HCT116 (cell line): Measurements from ENCODE around the gene FICD. TPM values are rescaled to one million over a fixed set of nuclear protein-coding genes. Genes with fewer than 3 reads are reported as not detected.

ENCODE experiments used
- ATAC-seq: fragments of 200-7000 bp; cut with Tn5 transposase; 2 replicates; pipeline ENCODE4 v1.9.1; 2020; ENCODE audit warnings: mild to moderate bottlenecking, moderate library complexity
- BruUV-seq: library from RNA; stranded (reverse); fragments of 400-500 nt; replicated peaks from 2 replicates; lab custom pipeline; 2021; lab: Mats Ljungman, UMichigan
- CTCF ChIA-PET: fragments of 300-600 bp; sonication (Branson Sonifier 250); formaldehyde crosslinking; loops from one replicate; lab custom pipeline; 2021; ENCODE audit warnings: antibody characterized with exemption; lab: Charles Lee
- POLR2A ChIA-PET: fragments of 300-600, 350-600 bp; sonication (Branson Sonifier 250); formaldehyde crosslinking; loops from one replicate; lab custom pipeline; 2021; ENCODE audit warnings: antibody characterized with exemption; lab: Charles Lee
- RAD21 ChIA-PET, 2 experiments: fragments of 300-600 bp; sonication (Branson Sonifier 250); formaldehyde crosslinking; loops; one replicate each; lab custom pipeline; 2023; ENCODE audit warnings: low total read pairs in 2 of 2; ENCODE audit not compliant: uncharacterized antibody in 2 of 2, unreplicated experiment in 2 of 2, low non-redundant PET in 1 of 2; lab: Charles Lee
- DNase-seq: peaks from one replicate; pipeline ENCODE4 v3.0.0-alpha.2; 2010; ENCODE audit warnings: low read depth, low spot score
- H2AFZ ChIP-seq: fragments of 200-600 bp; shearing (Covaris generic), sonication (generic); 2 replicates; pipeline ENCODE4 v1.6.1; 2017; ENCODE audit warnings: low read depth, mixed run types, mixed read lengths, antibody characterized with exemption, low read length; ENCODE audit not compliant: poor library complexity, severe bottlenecking
- H3K27ac ChIP-seq: 2 replicates; pipeline ENCODE4 v1.5.1; 2012; ENCODE audit warnings: low read depth, low read length
- H3K27me3 ChIP-seq: fragments of 200-600 bp; sonication (generic); 2 replicates; pipeline ENCODE4 v1.6.1; 2016; ENCODE audit warnings: mixed run types, low read length, mixed read lengths; ENCODE audit not compliant: insufficient read depth
- H3K36me3 ChIP-seq, 2 experiments: fragments of 200-500 bp in 1 of 2; fragments of 200-600 bp in 1 of 2; sonication (Bioruptor generic) in 1 of 2; sonication (generic) in 1 of 2; 2 replicates each; pipeline versions ENCODE4 v1.5.1 to v1.6.1; 2014 to 2016; ENCODE audit warnings: low read length in 2 of 2, inconsistent platforms in 1 of 2, mixed read lengths in 1 of 2, mixed run types in 1 of 2; ENCODE audit not compliant: insufficient read depth in 2 of 2, control insufficient read depth in 1 of 2
- H3K4me1 ChIP-seq, 2 experiments: fragments of 200-600 bp in 1 of 2; sonication (generic) in 1 of 2; 2 replicates each; pipeline versions ENCODE4 v1.5.1 to v1.6.1; 2012 to 2017; ENCODE audit warnings: low read length in 2 of 2, inconsistent platforms in 1 of 2, mild to moderate bottlenecking in 1 of 2, mixed read lengths in 1 of 2, mixed run types in 1 of 2, moderate library complexity in 1 of 2; ENCODE audit not compliant: insufficient read depth in 2 of 2, control insufficient read depth in 1 of 2
- H3K4me2 ChIP-seq: fragments of 200-600 bp; sonication (generic); 2 replicates; pipeline ENCODE4 v1.6.1; 2017; ENCODE audit warnings: mixed run types, low read length, mixed read lengths
- H3K4me3 ChIP-seq, 2 experiments: fragments of 200-600 bp in 1 of 2; sonication (generic) in 1 of 2; replicated peaks in 1 of 2; 2 replicates each; pipeline ENCODE4 v1.5.1; 2011 to 2016; ENCODE audit warnings: low read length in 2 of 2, control low read depth in 1 of 2, low read depth in 1 of 2, mild to moderate bottlenecking in 1 of 2, mixed read lengths in 1 of 2, mixed run types in 1 of 2
- H3K79me2 ChIP-seq: fragments of 200-600 bp; sonication (generic); 2 replicates; pipeline ENCODE4 v1.6.1; 2017; ENCODE audit warnings: mild to moderate bottlenecking, mixed run types, low read length, moderate library complexity, mixed read lengths; ENCODE audit not compliant: insufficient read depth
- H3K9ac ChIP-seq: fragments of 200-600 bp; sonication (generic); 2 replicates; pipeline ENCODE4 v1.6.1; 2016; ENCODE audit warnings: low read length, mixed read lengths
- H3K9me2 ChIP-seq: fragments of 200-600 bp; sonication (generic), shearing (Covaris generic); 2 replicates; pipeline ENCODE4 v1.6.1; 2017; ENCODE audit warnings: mixed run types, mild to moderate bottlenecking, moderate library complexity; ENCODE audit not compliant: insufficient read depth
- H3K9me3 ChIP-seq, 2 experiments: fragments of 200-500 bp in 1 of 2; fragments of 200-600 bp in 1 of 2; sonication (Bioruptor generic) in 1 of 2; sonication (generic) in 1 of 2; 2 replicates each; pipeline ENCODE4 v1.6.1; 2014 to 2017; ENCODE audit warnings: low read length in 2 of 2, mixed read lengths in 2 of 2, inconsistent platforms in 1 of 2, low read depth in 1 of 2, mild to moderate bottlenecking in 1 of 2, mixed run types in 1 of 2, moderate library complexity in 1 of 2; ENCODE audit not compliant: control insufficient read depth in 1 of 2, insufficient read depth in 1 of 2
- H4K20me1 ChIP-seq: fragments of 200-600 bp; sonication (generic), shearing (Covaris generic); 2 replicates; pipeline ENCODE4 v1.6.1; 2017; ENCODE audit warnings: mixed run types, mild to moderate bottlenecking, moderate library complexity; ENCODE audit not compliant: insufficient read depth
- EGR1 ChIP-seq: IDR thresholded peaks from 2 replicates; pipeline ENCODE4 v1.6.1; 2012; ENCODE audit warnings: low read depth
- ELF1 ChIP-seq: IDR thresholded peaks from 2 replicates; pipeline ENCODE4 v1.6.1; 2012; ENCODE audit warnings: low read depth, borderline replicate concordance
- EZH2phosphoT487 ChIP-seq: fragments of 200-600 bp; IDR thresholded peaks from 2 replicates; pipeline ENCODE4 v1.6.1; 2018; ENCODE audit warnings: antibody characterized with exemption, borderline replicate concordance
- MAX ChIP-seq: IDR thresholded peaks from 2 replicates; pipeline ENCODE4 v1.6.1; 2012
- POLR2A ChIP-seq: IDR thresholded peaks from 2 replicates; pipeline ENCODE4 v1.7.0; 2011; ENCODE audit warnings: borderline replicate concordance; ENCODE audit not compliant: insufficient read depth, insufficient read length; ENCODE audit errors: extremely low read depth
- RAD21 ChIP-seq: IDR thresholded peaks from 2 replicates; pipeline ENCODE4 v1.6.1; 2012; ENCODE audit warnings: low read depth, mild to moderate bottlenecking
- SIN3A ChIP-seq: IDR thresholded peaks from 2 replicates; pipeline ENCODE4 v1.6.1; 2012; ENCODE audit warnings: low read depth
- SP1 ChIP-seq: IDR thresholded peaks from 2 replicates; pipeline ENCODE4 v1.6.1; 2012; ENCODE audit warnings: low read depth
- SRF ChIP-seq: IDR thresholded peaks from 2 replicates; pipeline ENCODE4 v1.6.1; 2012; ENCODE audit warnings: low read depth
- YY1 ChIP-seq: IDR thresholded peaks from 2 replicates; pipeline ENCODE4 v1.6.1; 2011; ENCODE audit warnings: low read length, low read depth, moderate library complexity, mild to moderate bottlenecking; ENCODE audit not compliant: insufficient replicate concordance; ENCODE audit errors: extremely low read depth
- ZFX ChIP-seq: fragments of 450-650 bp; IDR thresholded peaks from 2 replicates; pipeline ENCODE4 v1.6.1; 2017
- intact Hi-C: fragments of 100-400 bp; cut with micrococcal nuclease; formaldehyde crosslinking; loops from 2 replicates; pipeline ENCODE4 v1.10.0; 2022
- total RNA-seq: library from RNA; stranded (reverse); gene quantifications from one replicate; pipeline ENCODE4 v1.2.1, GENCODE V29; 2021; ENCODE audit not compliant: unreplicated experiment

Gene FICD
- total RNA-seq, 1 experiment from 2014 or later: 5.1 TPM

GRCh38 chr12:108548954-108549521 is 34.0 kb downstream of the FICD start:
- RAD21 ChIA-PET: no interaction called here
- Histone ChIP-seq H3K79me2 (peaks cover 93% of the 10 kb centered on the region), H4K20me1 (peaks cover 28% of the 10 kb centered on the region; the same call in 1 of the 2 replicates), H3K4me2 (no peak overlapping the region), H3K9ac (no peak overlapping the region), H3K9me3 (no peaks in the 10 kb centered on the region), H3K4me3 (no peak overlapping the region), H3K27me3 (no peaks in the 10 kb centered on the region), H3K4me1 (no peaks in the 10 kb centered on the region), H3K36me3 (peaks cover 24 to 30% of the 10 kb centered on the region in 2 experiments), H3K27ac (no peak overlapping the region), H2AFZ (no peak overlapping the region), H3K9me2 (no peaks in the 10 kb centered on the region)
- no peak for TF ChIP-seq MAX
- TF ChIP-seq EZH2phosphoT487: no peak
- TF ChIP-seq RAD21: no peak
- TF ChIP-seq SIN3A: no peak
- TF ChIP-seq EGR1: no peak
- TF ChIP-seq SRF: no peak
- TF ChIP-seq ZFX: no peak
- TF ChIP-seq POLR2A: no peak
- CTCF ChIA-PET: no interaction called here
- BruUV-seq: no TSS peak
- DNase-seq (no peak), ATAC-seq (no peak)
- POLR2A ChIA-PET: no interaction called here
- intact Hi-C loops: no loop called here

- no peak overlapping the region for H3K4me2 ChIP-seq
- H3K4me1 ChIP-seq: no peaks in the 10 kb centered on the region
- RAD21 ChIA-PET: no interaction called here
- POLR2A ChIA-PET: no interaction called here
- no peaks in the 10 kb centered on the region for H3K9me3 ChIP-seq
- no peak overlapping the region for H3K9ac ChIP-seq
- H3K4me3 ChIP-seq: no peak overlapping the region
- H2AFZ ChIP-seq: no peak overlapping the region
- ATAC-seq (no peak), DNase-seq (no peak)
- no peaks in the 10 kb centered on the region for H3K27me3 ChIP-seq
- H4K20me1 ChIP-seq: peaks cover 28% of the 10 kb centered on the region; the same call in 1 of the 2 replicates
- CTCF ChIA-PET: no interaction called here
- no TSS peak for BruUV-seq
- H3K79me2 ChIP-seq: peaks cover 100% of the 10 kb centered on the region
- TF ChIP-seq ELF1: no peak
- TF ChIP-seq EZH2phosphoT487: no peak
- TF ChIP-seq YY1: no peak
- TF ChIP-seq SIN3A: no peak
- no peak for TF ChIP-seq SP1
- H3K9me2 ChIP-seq: no peaks in the 10 kb centered on the region
- peaks cover 11 to 18% of the 10 kb centered on the region in 2 experiments; a peak in 3 of 4 replicates for H3K36me3 ChIP-seq
- no peak overlapping the region for H3K27ac ChIP-seq
- intact Hi-C loops: no loop called here
Observed at GRCh38 chr12:108551535-108551934, 36.5 kb downstream of the FICD start.
